HG03025 (cell line): ENCODE results near the gene NIT2.

Experiments
- ATAC-seq: cut with Tn5 transposase; IDR thresholded peaks from one replicate; pipeline ENCODE4 v1.9.1; 2021; ENCODE audit warnings: mild to moderate bottlenecking, moderate library complexity; ENCODE audit not compliant: unreplicated experiment, low FRiP score

The NIT2 gene

DNA sequence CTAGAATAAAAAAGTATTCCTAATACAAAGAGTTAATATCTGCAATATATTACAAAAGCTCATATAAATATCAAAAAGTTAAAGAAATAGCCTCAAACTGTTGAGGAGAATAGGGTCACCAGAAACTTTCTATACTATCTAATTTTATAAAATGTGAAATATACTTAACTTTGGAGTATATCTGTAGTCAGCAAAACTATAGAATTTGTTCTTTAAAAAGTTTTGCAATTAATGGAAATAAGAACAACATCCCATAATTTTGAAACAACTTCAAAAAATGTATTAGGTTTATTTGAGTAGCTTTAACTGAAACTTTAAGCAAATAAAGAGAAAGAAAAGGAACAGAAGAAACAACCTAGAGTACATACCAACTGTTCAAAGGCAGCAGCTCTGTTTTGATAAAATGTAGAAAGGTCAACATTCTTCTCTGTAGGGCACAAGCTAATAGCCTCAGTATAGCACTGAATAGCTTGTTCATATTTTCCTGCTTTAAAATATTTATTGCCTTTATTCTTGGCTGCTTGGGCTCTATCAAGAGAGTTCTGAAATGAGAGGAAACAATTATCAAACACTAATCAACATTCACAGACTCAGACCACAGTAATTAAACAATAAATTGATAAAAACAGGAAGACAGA lies 52.0 kb downstream of the NIT2 start:
- ATAC-seq: no peak

DNA sequence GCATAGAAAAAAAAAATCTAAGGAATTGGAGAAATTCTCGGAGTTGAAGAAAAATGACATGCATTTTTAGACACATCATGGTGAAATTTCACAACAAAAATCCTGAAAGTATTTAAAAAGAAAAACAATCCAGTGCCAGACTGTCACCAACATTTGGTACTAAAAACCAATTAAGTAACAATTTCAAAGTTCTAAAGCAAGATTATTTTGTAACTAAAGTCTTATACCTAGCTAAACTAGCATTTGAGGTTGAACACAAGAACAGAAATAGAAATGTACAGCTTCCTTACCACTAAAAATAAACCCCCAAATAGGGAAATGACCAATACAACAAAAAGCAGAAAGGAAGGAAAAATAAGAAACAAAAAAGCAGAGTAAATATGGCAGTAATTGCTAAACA lies 54.5 kb downstream of the NIT2 start:
- ATAC-seq: no peak

DNA sequence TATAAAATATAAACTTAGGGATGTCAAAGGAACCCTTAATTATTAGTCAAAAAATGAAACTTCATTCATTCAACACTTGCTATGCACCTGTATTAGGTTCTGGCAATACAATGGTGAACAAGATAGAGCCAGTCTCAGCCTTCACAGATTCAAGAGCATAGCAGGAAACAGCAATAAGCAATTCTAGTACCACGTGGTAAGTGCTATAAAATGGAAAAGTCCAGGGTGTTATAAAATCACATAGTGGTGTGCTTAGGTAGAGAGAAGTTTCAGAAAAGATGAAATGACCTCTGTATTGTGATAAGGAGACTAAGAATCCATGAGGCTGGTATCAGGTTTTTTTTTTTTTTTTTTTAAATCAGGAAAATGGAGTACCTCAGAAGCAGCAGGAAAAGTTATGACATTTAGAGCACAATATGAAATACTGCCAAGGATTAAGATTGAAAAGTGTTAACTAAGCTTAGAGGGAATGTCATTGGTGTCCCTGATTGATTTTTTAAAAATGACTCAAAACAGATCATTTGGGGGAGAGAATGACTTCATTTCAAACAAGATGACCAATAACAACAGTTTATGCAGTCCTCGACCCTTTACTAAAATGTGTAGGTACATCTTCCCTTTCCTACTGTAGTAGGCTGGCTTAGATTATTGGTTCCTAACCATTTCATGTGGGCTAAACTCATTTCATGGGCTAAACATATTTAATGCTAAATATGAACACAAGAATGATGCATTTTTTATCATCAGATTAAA lies 61.3 kb downstream of the NIT2 start:
- no peak for ATAC-seq

DNA sequence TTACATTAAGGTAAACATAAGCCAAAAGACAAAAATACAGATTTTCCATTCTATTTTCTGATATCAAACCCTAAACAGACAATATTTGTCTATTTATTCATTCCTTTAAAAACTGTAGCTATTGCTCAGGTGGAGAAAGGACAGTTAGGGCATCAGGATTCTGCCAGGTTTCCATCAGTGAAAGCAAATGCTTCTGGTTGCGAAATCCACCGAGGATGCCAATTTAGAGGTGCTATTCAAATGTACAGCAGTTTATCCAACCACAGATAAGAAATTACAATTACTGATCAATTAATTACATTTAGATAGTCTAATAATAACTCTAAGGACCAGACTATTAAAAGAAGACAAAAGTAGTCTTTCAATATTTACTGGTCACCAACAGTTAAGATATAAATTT lies 62.4 kb downstream of the NIT2 start:
- ATAC-seq: no peak

DNA sequence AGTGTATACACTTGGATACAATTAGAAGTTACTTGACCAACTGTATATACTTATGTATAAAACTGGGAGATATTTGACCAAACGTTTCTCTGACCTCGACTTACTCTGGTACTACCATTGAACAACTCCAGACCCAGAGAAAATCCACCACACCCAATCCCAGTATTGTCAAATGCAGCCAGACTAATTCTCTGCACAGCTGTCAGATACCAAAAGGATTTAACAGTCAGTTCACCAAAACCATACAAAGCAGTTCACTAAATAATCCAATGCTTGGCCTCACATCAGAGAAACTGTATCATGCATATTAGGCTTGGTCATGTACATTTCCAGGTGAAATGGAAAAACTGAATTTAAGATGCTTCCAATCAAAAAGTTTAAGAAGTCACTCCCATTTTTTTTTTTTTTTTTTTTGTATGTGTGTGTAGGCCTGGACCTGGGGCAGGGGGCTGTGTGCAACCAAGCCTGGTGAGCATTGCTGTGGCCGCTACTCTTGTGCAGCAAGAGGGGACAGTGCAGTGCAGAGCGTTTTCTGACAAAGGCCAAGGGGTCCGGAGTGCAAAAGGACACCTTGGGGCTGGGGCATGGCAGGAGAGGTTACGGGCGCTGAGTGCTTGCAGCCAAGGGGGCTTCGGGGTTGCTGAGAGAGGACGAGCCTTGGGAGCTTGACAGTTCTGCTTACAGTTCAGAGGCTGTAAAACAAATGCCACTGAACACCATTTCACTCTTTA lies 64.9 kb downstream of the NIT2 start:
- ATAC-seq: no peak

DNA sequence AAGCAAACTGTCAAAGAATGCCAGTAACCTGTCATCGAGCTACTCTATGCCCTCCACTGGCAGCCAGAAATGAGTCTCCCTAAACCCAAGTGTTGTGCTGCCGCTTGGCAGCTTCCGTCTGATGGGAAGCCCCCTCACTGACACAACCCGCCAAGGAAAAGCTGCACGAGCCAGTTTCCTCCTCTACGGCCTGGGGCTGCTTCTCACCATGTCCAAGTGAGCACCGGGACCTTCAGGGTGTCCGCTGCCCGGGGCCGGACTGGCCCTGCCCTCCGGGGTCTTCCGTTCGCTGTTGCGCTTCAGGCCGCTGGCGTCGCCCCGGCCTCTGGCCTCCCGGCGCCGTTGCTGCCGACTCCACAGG lies 65.8 kb downstream of the NIT2 start:
- no peak for ATAC-seq

DNA sequence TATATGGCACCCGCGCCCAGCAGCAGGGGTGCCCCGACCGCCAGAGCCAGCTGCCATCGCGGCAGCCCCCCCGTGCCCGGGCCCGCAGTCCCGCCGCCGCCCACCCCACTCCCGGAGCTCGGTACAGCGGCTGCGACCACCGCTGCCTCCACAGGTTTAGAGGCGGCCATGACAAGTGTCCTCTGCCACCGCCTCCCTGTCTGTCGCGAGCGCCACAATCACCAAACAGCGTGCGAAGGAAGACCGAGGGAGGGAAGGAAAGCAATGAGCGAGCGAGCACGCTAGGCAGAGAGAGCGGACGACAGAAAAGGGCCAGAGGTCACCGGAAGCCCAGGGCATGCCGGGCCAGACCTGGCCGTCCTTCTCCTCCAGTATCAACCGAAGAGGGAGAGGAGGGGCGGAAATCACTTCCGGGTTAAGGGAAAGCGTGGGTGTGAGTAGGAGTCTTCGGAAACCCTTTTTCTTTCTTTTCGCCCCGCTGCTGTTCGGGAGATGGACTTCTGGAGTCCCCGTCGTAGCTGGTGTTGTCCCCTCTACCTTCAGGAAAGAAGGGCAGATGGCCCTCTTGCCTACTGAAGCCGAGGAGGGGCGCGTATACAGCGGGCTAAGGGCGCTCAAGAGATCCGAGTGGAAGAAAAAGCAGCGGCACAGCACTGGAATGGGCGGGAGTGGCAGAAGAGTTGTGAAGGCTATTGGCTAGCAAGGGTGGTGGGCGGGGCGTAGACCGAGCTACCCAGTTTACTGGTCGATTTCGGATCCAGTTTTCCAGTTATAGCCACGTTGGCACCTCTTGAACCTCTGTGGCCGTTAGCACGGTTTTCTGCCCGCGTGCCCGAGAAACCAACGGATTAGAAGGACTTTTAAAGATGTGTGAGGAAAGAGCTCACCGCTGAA lies 66.5 kb downstream of the NIT2 start, which contains the start of the genes LNP1 and TOMM70:
LNP1 (plus strand) TSS at position 760 of the 894 bp plus-strand sequence. CDS start 28,191 bp downstream, outside the sequence.
TOMM70 (minus strand) TSS at position 310 of the 894 bp plus-strand sequence; CDS start at position 170, 140 bp downstream.
- peak; percentile 96 for ATAC-seq

DNA sequence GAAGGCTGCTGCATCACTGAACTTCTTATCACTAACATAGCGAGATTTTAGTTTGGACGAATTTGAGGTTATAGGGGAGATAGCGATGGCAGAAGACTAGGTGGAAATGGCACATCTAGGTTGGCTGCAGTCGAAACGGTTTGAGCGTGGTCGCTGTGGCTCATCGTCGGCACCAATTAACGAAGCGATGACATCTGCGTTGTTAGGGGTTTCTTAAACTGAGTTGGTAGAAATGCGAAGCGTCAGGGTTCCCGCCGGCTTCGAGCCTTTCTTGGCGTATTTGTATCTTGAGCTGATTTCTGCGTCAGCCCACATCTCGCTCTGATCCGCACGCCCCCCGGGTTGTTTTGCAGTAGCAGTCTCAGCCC lies 67.1 kb downstream of the NIT2 start:
- peak; percentile 13 for ATAC-seq

DNA sequence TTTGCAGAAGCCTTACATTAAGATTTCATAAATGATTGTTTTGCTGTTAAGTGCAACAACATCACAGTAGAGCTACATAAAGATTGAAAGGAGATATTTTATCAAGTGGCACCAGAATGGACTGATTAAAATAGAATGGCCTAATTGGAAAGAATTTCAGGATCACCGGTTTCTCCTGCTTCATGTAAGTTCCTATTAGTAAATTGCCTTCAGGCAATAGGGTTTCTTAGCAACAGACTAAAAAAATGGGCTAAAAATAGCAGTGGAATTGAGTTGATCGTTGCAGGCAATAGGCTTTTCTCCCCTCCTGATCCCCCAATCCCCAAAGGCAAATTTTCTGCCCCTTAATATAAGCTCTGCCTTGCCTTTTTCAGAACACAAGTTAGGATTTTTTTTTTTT lies 67.7 kb downstream of the NIT2 start:
- ATAC-seq: no peak

DNA sequence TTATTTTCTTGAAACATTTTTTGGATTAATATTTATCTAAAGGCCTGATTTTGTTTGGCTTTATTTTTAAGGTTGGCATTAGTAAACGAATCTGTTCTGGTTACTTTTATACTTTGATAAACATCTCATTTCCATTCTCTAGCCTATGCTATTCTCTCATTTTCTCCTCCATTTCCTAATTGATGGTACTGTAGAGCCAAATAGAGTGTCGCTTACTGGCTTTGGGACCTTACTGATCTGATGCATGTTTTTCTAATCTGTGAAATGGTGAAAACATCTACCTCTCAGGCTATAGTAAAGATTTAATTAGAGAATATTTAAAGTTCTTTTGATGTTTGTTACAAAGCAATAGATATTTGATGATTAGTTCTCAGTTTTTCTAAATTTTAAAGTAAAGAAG lies 68.3 kb downstream of the NIT2 start:
- ATAC-seq: no peak

DNA sequence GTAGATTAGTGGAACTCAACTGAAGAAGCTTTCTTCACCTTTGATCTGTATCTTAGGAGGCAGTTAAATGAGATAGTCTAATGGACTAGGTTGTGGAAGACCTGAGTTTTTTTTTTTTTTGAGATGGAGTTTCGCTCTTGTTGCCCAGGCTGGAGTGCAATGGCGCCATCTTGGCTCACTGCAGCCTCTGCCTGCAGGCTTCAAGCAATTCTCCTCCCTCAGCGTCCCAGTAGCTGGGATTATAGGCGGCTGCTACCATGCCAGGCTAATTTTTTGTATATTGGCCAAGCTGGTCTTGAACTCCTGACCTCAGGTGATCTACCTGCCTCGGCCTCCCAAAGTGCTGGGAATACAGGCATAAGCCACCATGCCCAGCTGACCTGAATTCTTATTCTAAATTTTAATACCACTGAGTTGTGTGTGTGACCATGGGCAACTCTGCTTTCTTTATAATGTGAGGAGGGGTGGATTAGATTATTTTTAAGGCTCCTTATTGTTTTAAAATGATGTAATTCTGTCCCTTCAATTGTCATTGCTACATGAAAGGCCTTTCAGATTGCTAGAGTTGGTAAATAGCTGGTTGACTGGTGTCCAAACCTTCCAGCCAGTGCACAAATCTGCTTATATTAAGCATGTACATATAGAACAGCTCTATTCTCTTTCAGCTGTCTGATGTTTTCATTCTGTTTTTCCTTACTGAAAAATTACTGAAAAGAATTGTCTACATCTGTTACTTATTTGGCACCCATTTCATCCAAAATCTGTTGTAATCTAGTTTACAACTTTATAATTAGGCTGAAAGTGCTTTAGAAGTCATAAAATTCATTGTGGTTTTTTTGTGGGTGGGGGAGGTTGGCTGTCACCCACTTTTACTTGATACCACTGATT lies 69.0 kb downstream of the NIT2 start:
- ATAC-seq: no peak

DNA sequence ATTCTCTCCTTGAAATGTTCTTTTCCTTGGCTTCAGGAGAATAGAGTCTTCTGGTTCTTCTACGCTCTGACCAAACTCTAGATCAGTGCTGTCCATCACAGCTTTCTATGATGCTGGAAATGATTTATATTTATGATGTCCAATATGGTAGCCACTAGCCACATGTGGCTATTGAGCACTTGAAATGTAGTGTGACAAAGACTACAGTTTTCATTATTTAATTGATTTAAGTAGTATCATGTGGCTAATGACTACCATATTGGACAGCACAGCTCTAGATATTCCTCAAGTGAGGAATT lies 69.6 kb downstream of the NIT2 start:
- ATAC-seq: no peak

DNA sequence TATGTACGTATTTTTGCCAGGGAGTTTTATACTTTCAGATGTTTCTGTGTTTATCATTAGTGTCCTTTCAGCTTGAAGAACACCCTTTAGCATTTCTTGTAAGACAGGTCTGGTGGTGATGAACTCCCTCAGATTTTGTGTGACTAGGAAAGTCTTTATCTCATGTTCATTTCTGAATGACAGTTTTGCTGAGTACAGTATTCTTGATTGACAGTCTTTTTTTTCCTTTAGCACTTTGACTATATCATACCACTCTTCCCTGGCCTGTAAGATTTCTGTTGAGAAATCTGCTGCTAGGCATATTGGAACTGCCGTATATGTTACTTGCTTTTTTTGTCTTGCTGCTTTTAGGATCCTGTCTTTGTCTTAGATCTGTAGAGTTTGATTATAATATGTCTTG lies 72.6 kb downstream of the NIT2 start:
- no peak for ATAC-seq

DNA sequence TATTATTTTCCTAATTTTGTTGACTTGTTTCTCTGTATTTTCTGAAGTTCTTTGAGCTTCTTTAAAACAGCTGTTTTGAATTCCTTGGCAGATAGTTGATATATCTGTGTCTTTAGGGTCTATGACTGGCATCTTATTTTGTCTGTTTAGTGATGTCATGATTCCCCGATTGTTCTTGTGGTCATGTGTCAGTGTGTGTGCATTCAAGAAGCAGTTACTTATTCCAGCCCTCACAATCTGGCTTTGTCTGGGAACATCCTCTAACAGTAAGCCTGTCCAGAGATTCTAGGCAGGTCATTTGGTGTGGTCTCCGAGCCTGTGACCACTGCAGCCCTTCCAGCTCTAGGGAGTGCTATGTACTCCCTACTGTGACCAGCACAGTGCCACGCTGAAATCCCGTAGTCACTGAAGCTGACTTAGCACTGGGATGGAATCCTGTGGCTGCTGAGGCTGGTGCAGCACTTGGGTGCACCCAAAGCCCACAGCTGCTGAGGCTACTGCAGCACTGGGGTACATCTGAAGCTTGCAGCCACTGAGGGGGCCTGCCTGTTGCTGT lies 73.5 kb downstream of the NIT2 start:
- no peak for ATAC-seq
